Body of pancreas (tissue), 4 donors: ENCODE data around the gene SPINK5.

Experiments
- POLR2A ChIP-seq, 3 donors: fragments of 450-650 bp; IDR thresholded peaks; one replicate each; pipeline ENCODE4 v1.6.1; 2016; ENCODE audit warnings: antibody characterized with exemption in 3 of 3, mild to moderate bottlenecking in 2 of 3
- TF ChIP-seq, protein P1 (sequence below), 7 experiments: fragments of 450-650 bp in 4 of 7; fragments of 200-600 bp in 3 of 7; sonication (generic) in 3 of 7; IDR thresholded peaks; one replicate each; pipeline ENCODE4 v1.5.1; 2016 to 2019; ENCODE audit warnings: antibody characterized with exemption in 7 of 7

DNA sequence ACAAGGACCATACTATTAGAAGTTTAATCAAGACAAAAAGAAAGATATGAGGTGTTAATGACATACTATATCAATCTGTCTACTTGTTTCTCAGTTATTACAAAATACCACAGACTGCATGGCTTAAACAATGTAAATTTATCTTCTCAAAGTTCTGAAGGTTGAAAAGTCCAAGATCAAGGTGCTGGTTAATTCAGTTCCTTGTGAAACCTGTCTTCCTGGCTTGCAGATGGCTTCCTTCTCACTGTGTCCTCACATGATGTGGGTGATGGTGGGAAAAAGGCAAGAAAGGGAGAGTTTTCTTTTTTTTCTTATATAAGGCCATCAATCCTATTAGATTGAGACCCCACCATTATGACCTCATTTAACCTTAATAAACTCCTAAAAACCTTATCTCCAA lies 89.0 kb downstream of the SPINK5 start:
- TF ChIP-seq, protein P1, sequence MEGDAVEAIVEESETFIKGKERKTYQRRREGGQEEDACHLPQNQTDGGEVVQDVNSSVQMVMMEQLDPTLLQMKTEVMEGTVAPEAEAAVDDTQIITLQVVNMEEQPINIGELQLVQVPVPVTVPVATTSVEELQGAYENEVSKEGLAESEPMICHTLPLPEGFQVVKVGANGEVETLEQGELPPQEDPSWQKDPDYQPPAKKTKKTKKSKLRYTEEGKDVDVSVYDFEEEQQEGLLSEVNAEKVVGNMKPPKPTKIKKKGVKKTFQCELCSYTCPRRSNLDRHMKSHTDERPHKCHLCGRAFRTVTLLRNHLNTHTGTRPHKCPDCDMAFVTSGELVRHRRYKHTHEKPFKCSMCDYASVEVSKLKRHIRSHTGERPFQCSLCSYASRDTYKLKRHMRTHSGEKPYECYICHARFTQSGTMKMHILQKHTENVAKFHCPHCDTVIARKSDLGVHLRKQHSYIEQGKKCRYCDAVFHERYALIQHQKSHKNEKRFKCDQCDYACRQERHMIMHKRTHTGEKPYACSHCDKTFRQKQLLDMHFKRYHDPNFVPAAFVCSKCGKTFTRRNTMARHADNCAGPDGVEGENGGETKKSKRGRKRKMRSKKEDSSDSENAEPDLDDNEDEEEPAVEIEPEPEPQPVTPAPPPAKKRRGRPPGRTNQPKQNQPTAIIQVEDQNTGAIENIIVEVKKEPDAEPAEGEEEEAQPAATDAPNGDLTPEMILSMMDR (IDR thresholded peaks at IDR 0.05): no peak
- TF ChIP-seq POLR2A (IDR thresholded peaks at IDR 0.05): no peak
